Raji (cell line): ENCODE measurements around the gene PDZRN3.

ENCODE experiments used
- POLR2A ChIP-seq: IDR thresholded peaks from 2 replicates; pipeline ENCODE4 v1.6.1; 2011; ENCODE audit warnings: low read depth, low read length, control low read depth; ENCODE audit not compliant: insufficient read depth

PDZRN3 gene

GRCh38 chr3:73405000-73405399 lies 219.7 kb downstream of the PDZRN3 start:
- TF ChIP-seq POLR2A = no peak

- TF ChIP-seq POLR2A = no peak
Observed at GRCh38 chr3:73404435-73404834, 220.3 kb downstream of the PDZRN3 start.

- TF ChIP-seq POLR2A = no peak
Observed at GRCh38 chr3:73403444-73403843, 221.3 kb downstream of the PDZRN3 start.

GRCh38 chr3:73401616-73402279 lies 223.0 kb downstream of the PDZRN3 start:
- TF ChIP-seq POLR2A = no peak

- no peak for TF ChIP-seq POLR2A
Observed at GRCh38 chr3:73401059-73401458, 223.7 kb downstream of the PDZRN3 start.

- no peak for TF ChIP-seq POLR2A
Observed at GRCh38 chr3:73399666-73400253, 225.0 kb downstream of the PDZRN3 start.

- no peak for TF ChIP-seq POLR2A
Observed at GRCh38 chr3:73399106-73399505, 225.6 kb downstream of the PDZRN3 start.

- TF ChIP-seq POLR2A = no peak
Observed at GRCh38 chr3:73398084-73398483, 226.7 kb downstream of the PDZRN3 start.

GRCh38 chr3:73394240-73394639 lies 230.5 kb downstream of the PDZRN3 start:
- no peak for TF ChIP-seq POLR2A

- TF ChIP-seq POLR2A = no peak
Observed at GRCh38 chr3:73393005-73393404, 231.7 kb downstream of the PDZRN3 start.

GRCh38 chr3:73391984-73392383 lies 232.8 kb downstream of the PDZRN3 start:
- TF ChIP-seq POLR2A = no peak

- no peak for TF ChIP-seq POLR2A
Observed at GRCh38 chr3:73389928-73390327, 234.8 kb downstream of the PDZRN3 start.

GRCh38 chr3:73389117-73389813 lies 235.5 kb downstream of the PDZRN3 start:
- no peak for TF ChIP-seq POLR2A

- no peak for TF ChIP-seq POLR2A
Observed at GRCh38 chr3:73385568-73385967, 239.2 kb downstream of the PDZRN3 start.

GRCh38 chr3:73384091-73384906 lies 240.4 kb downstream of the PDZRN3 start:
- TF ChIP-seq POLR2A = no peak

- TF ChIP-seq POLR2A = no peak
Observed at GRCh38 chr3:73383470-73384049, 241.2 kb downstream of the PDZRN3 start.

- no peak for TF ChIP-seq POLR2A
Observed at GRCh38 chr3:73381551-73381950, 243.2 kb downstream of the PDZRN3 start.
